Neural cell (in vitro differentiated cells): ENCODE data around the gene ANKS1B.

Experiments used
- CTCF ChIP-seq: fragments of 450-650 bp; IDR thresholded peaks from 2 replicates; pipeline ENCODE4 v1.5.1; 2014; ENCODE audit warnings: antibody characterized with exemption, mild to moderate bottlenecking, moderate library complexity; ENCODE audit not compliant: poor library complexity, severe bottlenecking
- EZH2 ChIP-seq: fragments of 200-600, 300-800 bp; shearing (Covaris generic), sonication (generic); IDR thresholded peaks from 2 replicates; pipeline ENCODE4 v1.6.1; 2014; ENCODE audit warnings: antibody characterized with exemption, low read length, borderline replicate concordance, mild to moderate bottlenecking; ENCODE audit not compliant: insufficient read depth, poor library complexity, severe bottlenecking
- POLR2AphosphoS5 ChIP-seq: IDR thresholded peaks from 2 replicates; pipeline ENCODE4 v1.6.1; 2012

GRCh38 chr12:99712281-99712680 lies 272.5 kb downstream of the ANKS1B start:
- TF ChIP-seq CTCF = no peak
- no peak for TF ChIP-seq EZH2
- no peak for TF ChIP-seq POLR2AphosphoS5
